HG02571 (cell line): ENCODE results near the gene TAS2R20.

Experiments used
- ATAC-seq: cut with Tn5 transposase; IDR thresholded peaks from one replicate; pipeline ENCODE4 v1.9.1; 2021; ENCODE audit warnings: mild to moderate bottlenecking, moderate library complexity; ENCODE audit not compliant: unreplicated experiment

The TAS2R20 gene

GRCh38 chr12:10960211-10960610 lies 37.9 kb downstream of the TAS2R20 start:
- ATAC-seq = no peak

DNA sequence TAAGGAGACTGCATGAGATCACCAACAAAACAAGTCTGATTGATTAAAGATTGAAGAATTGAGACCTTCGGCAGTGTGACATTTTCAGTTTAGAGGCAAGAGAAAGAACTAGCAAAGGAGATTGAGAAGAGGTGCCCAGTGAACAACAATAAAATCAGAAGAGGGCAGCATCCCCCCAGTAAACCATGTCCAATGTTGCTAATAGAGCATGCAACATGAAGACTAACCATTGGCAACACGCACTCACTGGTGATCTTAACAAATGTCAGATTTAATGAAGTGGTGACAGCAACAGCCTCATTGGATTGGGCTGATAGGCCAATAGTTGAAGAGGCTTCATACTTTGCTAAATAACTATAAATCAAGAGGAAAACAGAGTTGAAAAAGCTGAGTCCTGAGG lies 38.3 kb downstream of the TAS2R20 start:
- no peak for ATAC-seq

DNA sequence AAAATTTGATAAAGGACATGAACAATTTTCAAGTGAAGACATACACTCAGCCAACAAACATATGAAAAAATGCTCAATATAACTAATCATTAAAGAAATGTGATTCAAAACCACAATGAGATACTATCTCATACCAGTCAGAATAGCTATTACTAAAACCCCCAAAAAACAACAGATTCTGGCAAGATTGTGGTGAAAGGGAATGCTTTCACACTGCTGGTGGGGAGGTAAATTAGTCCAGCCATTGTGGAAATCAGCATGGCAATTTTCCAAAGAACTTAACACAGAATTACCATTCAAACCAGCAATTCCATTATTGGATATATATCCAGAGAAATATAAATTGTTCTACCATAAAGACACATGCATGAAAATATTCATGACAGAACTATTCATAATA lies 40.4 kb downstream of the TAS2R20 start:
- no peak for ATAC-seq

DNA sequence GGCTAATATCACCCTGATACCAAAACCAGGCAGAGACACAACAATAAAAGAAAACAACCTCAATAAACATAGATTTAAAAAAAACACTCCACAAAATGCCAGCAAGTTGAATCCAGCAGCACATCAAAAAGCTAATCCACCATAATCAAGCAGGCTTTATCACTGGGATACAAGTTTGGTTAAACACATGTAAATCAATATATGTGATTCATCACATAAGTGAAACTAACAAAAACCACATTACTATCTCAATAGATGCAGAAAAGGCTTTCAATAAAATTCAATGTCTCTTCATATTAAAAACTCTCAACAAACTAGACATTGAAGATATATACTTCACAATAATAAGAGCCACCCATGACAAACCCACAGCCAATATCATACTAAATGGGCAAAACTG lies 42.0 kb downstream of the TAS2R20 start:
- no peak for ATAC-seq

- ATAC-seq = no peak
Observed at GRCh38 chr12:10952645-10953044, 45.5 kb downstream of the TAS2R20 start.
